MM.1S (cell line): Measurements from ENCODE around the gene GJA9.

ENCODE experiments used
- DNase-seq: peaks from one replicate; pipeline ENCODE4 v3.0.0-alpha.2; 2015
- H2AFZ ChIP-seq: fragments of 300-600 bp; sonication (generic); 2 replicates; pipeline ENCODE4 v1.6.0; 2016; ENCODE audit warnings: antibody characterized with exemption, low read length
- H3F3A ChIP-seq: fragments of 300-600 bp; sonication (generic); 2 replicates; pipeline ENCODE4 v1.6.1; 2016; ENCODE audit warnings: mild to moderate bottlenecking, antibody characterized with exemption, low read length, moderate library complexity, mixed read lengths; ENCODE audit not compliant: insufficient read depth
- H3K27ac ChIP-seq: fragments of 300-600 bp; sonication (generic); 2 replicates; pipeline ENCODE4 v1.5.1; 2016; ENCODE audit warnings: mild to moderate bottlenecking, low read length
- H3K27me3 ChIP-seq: fragments of 300-600 bp; sonication (generic); replicated peaks from 2 replicates; pipeline ENCODE4 v1.6.0; 2016; ENCODE audit warnings: low read length; ENCODE audit not compliant: insufficient read depth
- H3K36me3 ChIP-seq: fragments of 300-600 bp; sonication (generic); replicated peaks from 2 replicates; pipeline ENCODE4 v1.6.1; 2016; ENCODE audit warnings: mild to moderate bottlenecking, low read length, mixed read lengths; ENCODE audit not compliant: insufficient read depth
- H3K4me1 ChIP-seq: fragments of 300-600 bp; sonication (generic); 2 replicates; pipeline ENCODE4 v1.6.1; 2016; ENCODE audit warnings: low read length, mixed read lengths
- H3K4me2 ChIP-seq: fragments of 300-600 bp; sonication (generic); 2 replicates; pipeline ENCODE4 v1.6.0; 2016; ENCODE audit warnings: low read depth, low read length
- H3K4me3 ChIP-seq: fragments of 300-600 bp; sonication (generic); 2 replicates; pipeline ENCODE4 v1.5.1; 2016; ENCODE audit warnings: low read length, mixed read lengths
- H3K79me2 ChIP-seq: fragments of 300-600 bp; sonication (generic); 2 replicates; pipeline ENCODE4 v1.6.1; 2016; ENCODE audit warnings: mixed run types, low read length, mixed read lengths
- H3K9ac ChIP-seq: fragments of 300-600 bp; sonication (generic); 2 replicates; pipeline ENCODE4 v1.6.1; 2016; ENCODE audit warnings: low read length, mixed read lengths
- H3K9me2 ChIP-seq: fragments of 300-600 bp; sonication (generic); replicated peaks from 2 replicates; pipeline ENCODE4 v1.6.1; 2016; ENCODE audit warnings: mild to moderate bottlenecking, low read length, mixed read lengths; ENCODE audit not compliant: insufficient read depth
- H3K9me3 ChIP-seq: fragments of 300-600 bp; sonication (generic); replicated peaks from 2 replicates; pipeline ENCODE4 v1.6.1; 2016; ENCODE audit warnings: mild to moderate bottlenecking, low read length, mixed read lengths; ENCODE audit not compliant: insufficient read depth
- H4K20me1 ChIP-seq: fragments of 300-600 bp; sonication (generic); 2 replicates; pipeline ENCODE4 v1.6.1; 2016; ENCODE audit warnings: mild to moderate bottlenecking, low read length, moderate library complexity, mixed read lengths; ENCODE audit not compliant: insufficient read depth
- CTCF ChIP-seq: fragments of 300-600 bp; sonication (generic); IDR thresholded peaks from 2 replicates; pipeline ENCODE4 v1.5.1; 2016; ENCODE audit warnings: antibody characterized with exemption, low read length, mixed read lengths
- EZH2 ChIP-seq: fragments of 300-600 bp; sonication (generic); optimal IDR thresholded peaks from 2 replicates; pipeline ENCODE3; 2017; ENCODE audit warnings: low read depth, mild to moderate bottlenecking, antibody characterized with exemption, low read length, mixed read lengths
- EZH2phosphoT487 ChIP-seq: fragments of 300-600 bp; sonication (generic); IDR thresholded peaks from 2 replicates; pipeline ENCODE4 v1.6.1; 2018; ENCODE audit warnings: antibody characterized with exemption, low read length

GJA9 gene

GRCh38 chr1:38919130-38919529 lies 37.7 kb upstream of the GJA9 start:
- Histone ChIP-seq H4K20me1 (no peaks in the 10 kb centered on the region), H3K4me2 (peak overlapping the region; percentile 45; the same call in 1 of the 2 replicates), H3F3A (no peaks in the 10 kb centered on the region), H2AFZ (peak overlapping the region; percentile 58; the same call in 1 of the 2 replicates), H3K9me2 (no peaks in the 10 kb centered on the region), H3K4me1 (peaks cover 11% of the 10 kb centered on the region), H3K27me3 (no peaks in the 10 kb centered on the region), H3K4me3 (no peak overlapping the region), H3K79me2 (no peaks in the 10 kb centered on the region), H3K9ac (no peak overlapping the region), H3K27ac (no peak overlapping the region), H3K36me3 (no peaks in the 10 kb centered on the region), H3K9me3 (no peaks in the 10 kb centered on the region)
- no peak for DNase-seq
- TF ChIP-seq CTCF (no peak), EZH2phosphoT487 (no peak), EZH2 (no peak)

DNA sequence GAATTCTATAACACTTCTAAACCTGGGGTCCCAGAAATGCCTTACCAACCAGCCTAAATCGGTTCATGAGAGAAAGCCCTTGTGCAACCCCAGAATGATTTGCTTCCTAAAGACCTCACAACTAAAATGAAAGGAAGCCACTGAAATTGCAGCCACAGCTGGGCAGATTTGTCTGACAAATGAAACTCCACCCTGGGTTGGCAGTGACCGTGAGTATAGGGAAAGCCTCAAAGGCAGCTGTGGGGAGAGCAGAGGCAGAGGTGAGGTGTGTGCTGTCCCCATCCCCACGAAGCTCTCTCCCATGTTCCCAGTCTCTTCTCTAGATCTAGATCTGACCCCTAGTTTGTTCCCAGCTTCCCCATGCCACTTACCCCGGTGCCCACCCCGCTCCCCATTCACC lies 37.2 kb upstream of the GJA9 start:
- H3K27me3 ChIP-seq, result no peaks in the 10 kb centered on the region
- H3K9me2 ChIP-seq, result no peaks in the 10 kb centered on the region
- no peaks in the 10 kb centered on the region for H3K9me3 ChIP-seq
- no peaks in the 10 kb centered on the region for H3K79me2 ChIP-seq
- H3K4me3 ChIP-seq, result no peak overlapping the region
- no peaks in the 10 kb centered on the region for H4K20me1 ChIP-seq
- DNase-seq, result peak; percentile 61
- peaks cover 11% of the 10 kb centered on the region for H3K4me1 ChIP-seq
- H3K27ac ChIP-seq, result no peak overlapping the region
- H3K4me2 ChIP-seq, result peak overlapping the region; percentile 45; the same call in 1 of the 2 replicates
- TF ChIP-seq EZH2 (no peak), CTCF (no peak), EZH2phosphoT487 (no peak)
- no peak overlapping the region for H3K9ac ChIP-seq
- no peaks in the 10 kb centered on the region for H3K36me3 ChIP-seq
- H3F3A ChIP-seq, result no peaks in the 10 kb centered on the region
- H2AFZ ChIP-seq, result peak overlapping the region; percentile 58

DNA sequence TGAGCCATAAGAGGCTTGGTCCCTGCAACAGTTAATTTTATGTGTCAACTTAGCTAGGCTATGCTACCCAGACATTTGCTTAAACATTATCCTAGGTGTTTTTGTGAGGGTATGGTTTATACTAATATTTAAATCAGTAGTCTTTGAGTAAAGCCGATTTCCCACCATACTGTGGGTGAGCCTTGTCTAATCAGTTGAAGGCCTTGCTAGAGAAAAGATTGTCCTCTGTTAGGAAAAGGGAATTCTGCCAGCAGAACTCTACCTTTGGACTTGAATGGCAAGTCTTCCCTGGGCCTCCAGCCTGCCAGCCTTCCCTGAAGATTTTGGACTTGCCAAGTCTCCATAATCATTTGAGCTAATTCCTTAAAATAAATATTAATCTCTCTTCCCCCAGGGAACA lies 36.4 kb upstream of the GJA9 start:
- no peaks in the 10 kb centered on the region for H3K9me3 ChIP-seq
- no peaks in the 10 kb centered on the region for H3K27me3 ChIP-seq
- no peaks in the 10 kb centered on the region for H3K36me3 ChIP-seq
- H3K4me1 ChIP-seq, result peaks cover 11% of the 10 kb centered on the region
- no peak overlapping the region for H3K4me3 ChIP-seq
- no peak overlapping the region for H3K4me2 ChIP-seq
- DNase-seq, result no peak
- no peaks in the 10 kb centered on the region for H3F3A ChIP-seq
- H3K27ac ChIP-seq, result no peak overlapping the region
- TF ChIP-seq CTCF, result no peak
- TF ChIP-seq EZH2phosphoT487, result no peak
- no peak for TF ChIP-seq EZH2
- H3K79me2 ChIP-seq, result no peaks in the 10 kb centered on the region
- no peaks in the 10 kb centered on the region for H4K20me1 ChIP-seq
- H2AFZ ChIP-seq, result no peak overlapping the region; the same call in 1 of the 2 replicates
- no peaks in the 10 kb centered on the region for H3K9me2 ChIP-seq
- no peak overlapping the region for H3K9ac ChIP-seq
